HepG2 (cell line): ENCODE data around the gene EMC10. TPM values are rescaled to one million over a fixed set of nuclear protein-coding genes. Genes with fewer than 3 reads are reported as not detected.

Experiments
- ZNF282 ChIP-seq: fragments of 450-650 bp; IDR thresholded peaks from 2 replicates; pipeline ENCODE4 v1.6.1; 2018; ENCODE audit not compliant: partially characterized antibody
- polyA plus RNA-seq, 8 experiments: library from polyadenylated mRNA; depleted of rRNA in 3 of 8; stranded (reverse) in 7 of 8; unstranded in 1 of 8; fragments of >200 nt; fragmentation: Illumina TruSeq in 4 of 8; extraction: Trizol in 4 of 8; gene quantifications; 2 replicates each; pipeline versions ENCODE4 v1.2.1 to v1.2.3, GENCODE V29; 2011 to 2016; ENCODE audit warnings: low read depth in 4 of 8, missing spikeins in 1 of 8, mixed read lengths in 1 of 8; ENCODE audit not compliant: insufficient read depth in 1 of 8
- total RNA-seq, 5 experiments: library from RNA; depleted of rRNA; stranded (reverse); fragments of >200 nt; fragmentation: Illumina TruSeq; extraction: Trizol; gene quantifications; 2 replicates each; pipeline ENCODE4 v1.2.3, GENCODE V29; 2016; ENCODE audit warnings: low read depth in 1 of 5

The EMC10 gene
- total and polyA plus RNA-seq, 2 of the 13 experiments (the other 11 are each of a cell fraction or from before 2014, with no cell fraction given): not detected

DNA sequence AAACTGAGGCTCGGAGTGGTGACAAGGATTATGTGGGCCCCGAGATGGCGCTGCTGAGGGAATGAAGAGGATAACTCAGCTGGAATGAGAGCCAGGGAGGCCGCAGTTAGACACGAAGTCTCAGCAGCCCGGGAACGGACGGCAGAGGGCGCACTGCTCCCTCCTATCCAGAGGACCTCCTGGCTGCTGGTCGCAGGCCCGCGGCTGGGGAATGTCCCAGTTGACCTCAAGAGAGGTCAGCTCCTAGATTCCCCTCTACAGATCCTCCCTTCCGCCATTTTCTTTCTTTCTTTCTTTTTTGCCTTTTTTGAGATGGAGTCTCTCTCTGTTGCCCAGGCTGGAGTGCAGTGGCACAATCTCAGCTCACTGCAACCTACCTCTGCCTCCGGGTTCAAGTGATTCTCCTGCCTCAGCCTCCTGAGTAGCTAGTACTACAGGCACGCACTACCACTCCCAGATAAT is 61.5 kb downstream of the EMC10 start (continued):
- no peak for TF ChIP-seq ZNF282

Other genes starting within 250 kb of the EMC10 start
- gene KCNC3, start 147.1 kb upstream of the EMC10 start, total RNA-seq (2016; rRNA removed; fragmentation: Illumina TruSeq; extraction: Trizol): 0.24 and 0.29 TPM in 2 replicates
- gene KCNC3, start 147.1 kb upstream of the EMC10 start, polyA plus RNA-seq (2011; rRNA removed): 1.6 and 1.7 TPM in 2 replicates
- not detected in 2 replicates for gene NAPSA, start 110.9 kb upstream of the EMC10 start, total RNA-seq (2016; rRNA removed; fragmentation: Illumina TruSeq; extraction: Trizol)
- not detected in 2 replicates for gene NAPSA, start 110.9 kb upstream of the EMC10 start, polyA plus RNA-seq (2011; rRNA removed)
- 11.7 and 13.5 TPM in 2 replicates for gene NR1H2, start 100.0 kb upstream of the EMC10 start, total RNA-seq (2016; rRNA removed; fragmentation: Illumina TruSeq; extraction: Trizol)
- gene NR1H2, start 100.0 kb upstream of the EMC10 start, polyA plus RNA-seq (2011; rRNA removed): 10.3 and 15.9 TPM in 2 replicates
- gene POLD1, start 92.2 kb upstream of the EMC10 start, total RNA-seq (2016; rRNA removed; fragmentation: Illumina TruSeq; extraction: Trizol): 39.5 and 54.0 TPM in 2 replicates
- 17.4 and 18.6 TPM in 2 replicates for gene POLD1, start 92.2 kb upstream of the EMC10 start, polyA plus RNA-seq (2011; rRNA removed)
- 0.04 TPM in 1 of 2 replicates, not detected in the other for gene SPIB, start 57.6 kb upstream of the EMC10 start, total RNA-seq (2016; rRNA removed; fragmentation: Illumina TruSeq; extraction: Trizol)
- 0.04 TPM in 1 of 2 replicates, not detected in the other for gene SPIB, start 57.6 kb upstream of the EMC10 start, polyA plus RNA-seq (2011; rRNA removed)
- 0.67 TPM in 1 of 2 replicates, not detected in the other for gene MYBPC2, start 43.6 kb upstream of the EMC10 start, total RNA-seq (2016; rRNA removed; fragmentation: Illumina TruSeq; extraction: Trizol)
- gene MYBPC2, start 43.6 kb upstream of the EMC10 start, polyA plus RNA-seq (2011; rRNA removed): 0.01 TPM in 1 of 2 replicates, not detected in the other
- not detected in 2 replicates for gene GARIN5A, start 341 bp downstream of the EMC10 start, total RNA-seq (2016; rRNA removed; fragmentation: Illumina TruSeq; extraction: Trizol)
- not detected in 2 replicates for gene GARIN5A, start 341 bp downstream of the EMC10 start, polyA plus RNA-seq (2011; rRNA removed)
- gene JOSD2, start 34.7 kb downstream of the EMC10 start, total RNA-seq (2016; rRNA removed; fragmentation: Illumina TruSeq; extraction: Trizol): 2.0 and 2.3 TPM in 2 replicates
- 4.1 and 5.2 TPM in 2 replicates for gene JOSD2, start 34.7 kb downstream of the EMC10 start, polyA plus RNA-seq (2011; rRNA removed)
- 1.1 and 2.2 TPM in 2 replicates for gene ASPDH, start 37.4 kb downstream of the EMC10 start, total RNA-seq (2016; rRNA removed; fragmentation: Illumina TruSeq; extraction: Trizol)
- 3.3 and 4.0 TPM in 2 replicates for gene ASPDH, start 37.4 kb downstream of the EMC10 start, polyA plus RNA-seq (2011; rRNA removed)
- gene LRRC4B, start 91.9 kb downstream of the EMC10 start, total RNA-seq (2016; rRNA removed; fragmentation: Illumina TruSeq; extraction: Trizol): not detected in 2 replicates
- not detected in 2 replicates for gene LRRC4B, start 91.9 kb downstream of the EMC10 start, polyA plus RNA-seq (2011; rRNA removed)
- not detected in 2 replicates for gene SYT3, start 163.4 kb downstream of the EMC10 start, total RNA-seq (2016; rRNA removed; fragmentation: Illumina TruSeq; extraction: Trizol)
- gene SYT3, start 163.4 kb downstream of the EMC10 start, polyA plus RNA-seq (2011; rRNA removed): not detected in 2 replicates
- gene C19orf81, start 172.9 kb downstream of the EMC10 start, total RNA-seq (2016; rRNA removed; fragmentation: Illumina TruSeq; extraction: Trizol): not detected in 2 replicates
- not detected in 2 replicates for gene C19orf81, start 172.9 kb downstream of the EMC10 start, polyA plus RNA-seq (2011; rRNA removed)
- not detected in 2 replicates for gene SHANK1, start 243.3 kb downstream of the EMC10 start, total RNA-seq (2016; rRNA removed; fragmentation: Illumina TruSeq; extraction: Trizol)
- not detected in 2 replicates for gene SHANK1, start 243.3 kb downstream of the EMC10 start, polyA plus RNA-seq (2011; rRNA removed)
- gene CLEC11A, start 246.9 kb downstream of the EMC10 start, total RNA-seq (2016; rRNA removed; fragmentation: Illumina TruSeq; extraction: Trizol): not detected in 2 replicates
- not detected in 2 replicates for gene CLEC11A, start 246.9 kb downstream of the EMC10 start, polyA plus RNA-seq (2011; rRNA removed)